Measurements from ENCODE around the gene DCPS. TPM values are rescaled to one million over a fixed set of nuclear protein-coding genes. Genes with fewer than 3 reads are reported as not detected.

The DCPS gene
- total and polyA plus RNA-seq, 2 of the 4 experiments (the other 2 are of a cell fraction): 19.7 to 34.8 TPM

- Histone ChIP-seq H3K4me3 (ENCODE audit: insufficient read depth, low read depth, low read length) (no peak overlapping the region), H2BK20ac (ENCODE audit: low read depth, low read length) (peak overlapping the region; percentile 0), H3K36me3 (ENCODE audit: control insufficient read depth, insufficient read depth, low read length) (no peaks in the 10 kb centered on the region), H3K4ac (ENCODE audit: low read depth, low read length) (peak overlapping the region; percentile 33; the same call in 1 of the 2 replicates), H2AK9ac (replicated peaks; ENCODE audit: low read depth, low read length, poor library complexity) (no peak overlapping the region), H3K9me3 (ENCODE audit: control insufficient read depth, insufficient read depth, low read length) (no peaks in the 10 kb centered on the region), H3K9me1 (ENCODE audit: insufficient read depth, low read length) (peaks cover 21% of the 10 kb centered on the region), H2BK120ac (ENCODE audit: low read depth, low read length) (peak overlapping the region; percentile 3; the same call in 1 of the 2 replicates), H3K14ac (replicated peaks; ENCODE audit: low read depth, low read length) (no peak overlapping the region), H3K56ac (ENCODE audit: extremely low read depth, insufficient read depth, low read length) (no peak overlapping the region), H2AFZ (replicated peaks; ENCODE audit: low read length, poor library complexity) (no peak overlapping the region), H2AK5ac (ENCODE audit: low read depth, low read length) (peak overlapping the region; percentile 37; the same call in 1 of the 2 replicates), H3K4me1 (ENCODE audit: control insufficient read depth, insufficient read depth, low read length) (peaks cover 11% of the 10 kb centered on the region), H3K27me3 (ENCODE audit: control insufficient read depth, insufficient read depth, low read length) (no peaks in the 10 kb centered on the region), H2BK5ac (ENCODE audit: low read depth, low read length, poor library complexity, severe bottlenecking) (no peak overlapping the region), H4K20me1 (ENCODE audit: insufficient read depth, low read length) (peaks cover 4% of the 10 kb centered on the region; the same call in 1 of the 2 replicates), H3K9ac (ENCODE audit: low read depth, low read length) (no peak overlapping the region), H4K8ac (ENCODE audit: low read depth in 2 of 2, low read length in 2 of 2) (no peak overlapping the region), H3K79me1 (ENCODE audit: low read depth in 1 of 2, low read length in 2 of 2) (peaks cover 0 to 11% of the 10 kb centered on the region in 2 experiments; a peak in 2 of 4 replicates), H3K18ac (ENCODE audit: low read depth, low read length) (no peak overlapping the region), H2BK15ac (ENCODE audit: low read depth, low read length) (no peak overlapping the region), H4K5ac (ENCODE audit: low read depth, low read length) (no peak overlapping the region), H4K91ac (ENCODE audit: insufficient read depth, low read depth, low read length) (no peak overlapping the region), H3K4me2 (ENCODE audit: low read depth, low read length) (no peak overlapping the region), H3K23ac (ENCODE audit: low read depth, low read length) (no peak overlapping the region), H3K27ac (ENCODE audit: insufficient read depth, low read length) (no peak overlapping the region)
- CTCF ChIA-PET: no interaction called here
- WGBS, 2 experiments (ENCODE audit: extremely low coverage in 2 of 2, insufficient read length in 1 of 2): 63% methylated on average over 2 of the region's 7 CpGs; no CpG with 5 or more reads in 1 of the 2 experiments
- dilution Hi-C loops (cut with HindIII; ENCODE audit: low sequenced_read_pairs, unreplicated experiment) (no loop called here), intact Hi-C loops (cut with micrococcal nuclease) (no loop called here), in situ Hi-C loops (cut with MboI; ENCODE audit: low sequenced_read_pairs) (no loop called here)
- TF ChIP-seq MAZ (IDR thresholded peaks at IDR 0.05; ENCODE audit: borderline replicate concordance, low read depth, low read length) (no peak), RAD21 (IDR thresholded peaks at IDR 0.05; ENCODE audit: low read length) (no peak), SMC3 (IDR thresholded peaks at IDR 0.05; ENCODE audit: low read depth, low read length) (no peak), CEBPB (IDR thresholded peaks at IDR 0.05; ENCODE audit: low read depth, low read length) (no peak), RFX5 (IDR thresholded peaks at IDR 0.05; ENCODE audit: low read depth, low read length) (no peak), FOS (IDR thresholded peaks at IDR 0.05; ENCODE audit: low read depth, low read length) (no peak), POLR2A (IDR thresholded peaks at IDR 0.05; ENCODE audit: low read depth, low read length) (no peak), MAFK (IDR thresholded peaks at IDR 0.05; ENCODE audit: low read depth, low read length) (no peak), MXI1 (IDR thresholded peaks at IDR 0.05; ENCODE audit: borderline replicate concordance, low read depth, low read length) (no peak), RCOR1 (IDR thresholded peaks at IDR 0.05; ENCODE audit: insufficient replicate concordance, low read length) (no peak), CHD1 (IDR thresholded peaks at IDR 0.05; ENCODE audit: low read depth, low read length) (no peak), BHLHE40 (IDR thresholded peaks at IDR 0.05; ENCODE audit: low read depth, low read length) (no peak), ELK1 (IDR thresholded peaks at IDR 0.05; ENCODE audit: borderline replicate concordance, low read depth, low read length) (no peak), NFE2L2 (IDR thresholded peaks at IDR 0.05; ENCODE audit: low read depth, low read length) (no peak)
- TF ChIP-seq, protein P1, sequence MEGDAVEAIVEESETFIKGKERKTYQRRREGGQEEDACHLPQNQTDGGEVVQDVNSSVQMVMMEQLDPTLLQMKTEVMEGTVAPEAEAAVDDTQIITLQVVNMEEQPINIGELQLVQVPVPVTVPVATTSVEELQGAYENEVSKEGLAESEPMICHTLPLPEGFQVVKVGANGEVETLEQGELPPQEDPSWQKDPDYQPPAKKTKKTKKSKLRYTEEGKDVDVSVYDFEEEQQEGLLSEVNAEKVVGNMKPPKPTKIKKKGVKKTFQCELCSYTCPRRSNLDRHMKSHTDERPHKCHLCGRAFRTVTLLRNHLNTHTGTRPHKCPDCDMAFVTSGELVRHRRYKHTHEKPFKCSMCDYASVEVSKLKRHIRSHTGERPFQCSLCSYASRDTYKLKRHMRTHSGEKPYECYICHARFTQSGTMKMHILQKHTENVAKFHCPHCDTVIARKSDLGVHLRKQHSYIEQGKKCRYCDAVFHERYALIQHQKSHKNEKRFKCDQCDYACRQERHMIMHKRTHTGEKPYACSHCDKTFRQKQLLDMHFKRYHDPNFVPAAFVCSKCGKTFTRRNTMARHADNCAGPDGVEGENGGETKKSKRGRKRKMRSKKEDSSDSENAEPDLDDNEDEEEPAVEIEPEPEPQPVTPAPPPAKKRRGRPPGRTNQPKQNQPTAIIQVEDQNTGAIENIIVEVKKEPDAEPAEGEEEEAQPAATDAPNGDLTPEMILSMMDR (conservative IDR thresholded peaks at IDR 0.05; ENCODE audit: low read depth, low read length): no peak
- TF ChIP-seq, protein P2, sequence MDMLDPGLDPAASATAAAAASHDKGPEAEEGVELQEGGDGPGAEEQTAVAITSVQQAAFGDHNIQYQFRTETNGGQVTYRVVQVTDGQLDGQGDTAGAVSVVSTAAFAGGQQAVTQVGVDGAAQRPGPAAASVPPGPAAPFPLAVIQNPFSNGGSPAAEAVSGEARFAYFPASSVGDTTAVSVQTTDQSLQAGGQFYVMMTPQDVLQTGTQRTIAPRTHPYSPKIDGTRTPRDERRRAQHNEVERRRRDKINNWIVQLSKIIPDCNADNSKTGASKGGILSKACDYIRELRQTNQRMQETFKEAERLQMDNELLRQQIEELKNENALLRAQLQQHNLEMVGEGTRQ (IDR thresholded peaks at IDR 0.05; ENCODE audit: low read depth, low read length): no peak
- no peak for ATAC-seq (ENCODE audit: low read depth)
- no peak for DNase-seq
- no TSS peak for BruUV-seq (replicated peaks)
- POLR2A ChIA-PET (ENCODE audit: unreplicated experiment): no interaction called here
Observed at GRCh38 chr11:126333142-126333541, 29.3 kb downstream of the DCPS start.

Measured in IMR-90 (cell line).